Stomach (tissue), 19 donors: ENCODE measurements around the gene KIFC3. TPM values are rescaled to one million over a fixed set of nuclear protein-coding genes. Genes with fewer than 3 reads are reported as not detected.
"Not testable (repeated sequence)": the region's sequence is repeated elsewhere in the genome, so short reads cannot be mapped to it uniquely, and the experiment has no call there.

Experiments
- DNase-seq, 2 donors: peaks; one replicate each; pipeline versions ENCODE4 v3.0.0 to v3.0.0-alpha.2; 2013 to 2019
- H3K27ac ChIP-seq, 5 donors: fragments of 200-600 bp in 4 of 5; sonication (generic) in 4 of 5; one replicate each; pipeline ENCODE4 v1.5.1; 2013 to 2019; ENCODE audit warnings: mild to moderate bottlenecking in 1 of 5, moderate library complexity in 1 of 5
- H3K27me3 ChIP-seq, 3 donors: fragments of 200-600 bp; sonication (generic); one replicate each; pipeline ENCODE4 v1.5.1; 2017 to 2019; ENCODE audit warnings: mixed run types in 1 of 3
- H3K36me3 ChIP-seq, 4 donors: fragments of 200-600 bp; sonication (generic); 1 replicate in 3 of 4; 2 replicates in 1 of 4; pipeline ENCODE4 v1.5.1; 2016 to 2019
- H3K4me1 ChIP-seq, 4 donors: fragments of 200-600 bp; sonication (generic); one replicate each; pipeline ENCODE4 v1.5.1; 2016 to 2019
- H3K4me3 ChIP-seq, 4 donors: fragments of 200-600 bp; sonication (generic) in 3 of 4; one replicate each; pipeline ENCODE4 v1.5.1; 2016 to 2019; ENCODE audit warnings: mild to moderate bottlenecking in 1 of 4
- H3K9me3 ChIP-seq, 4 donors: fragments of 200-600 bp; sonication (generic); one replicate each; pipeline ENCODE4 v1.5.1; 2016 to 2019
- CTCF ChIP-seq, 7 experiments: fragments of 450-650 bp in 4 of 7; fragments of 200-600 bp in 3 of 7; sonication (generic) in 3 of 7; IDR thresholded peaks; one replicate each; pipeline ENCODE4 v1.5.1; 2016 to 2019; ENCODE audit warnings: antibody characterized with exemption in 7 of 7, control low read depth in 2 of 7, mild to moderate bottlenecking in 1 of 7
- EP300 ChIP-seq: sonication (generic); formaldehyde crosslinking; IDR thresholded peaks from one replicate; pipeline ENCODE4 v1.6.1; 2017; ENCODE audit warnings: antibody characterized with exemption
- POLR2A ChIP-seq, 4 donors: fragments of 450-650 bp; IDR thresholded peaks; one replicate each; pipeline ENCODE4 v1.6.1; 2016; ENCODE audit warnings: antibody characterized with exemption in 4 of 4, control low read depth in 2 of 4, mild to moderate bottlenecking in 1 of 4, moderate library complexity in 1 of 4
- POLR2AphosphoS5 ChIP-seq, 3 donors: sonication (generic); formaldehyde crosslinking; IDR thresholded peaks; one replicate each; pipeline ENCODE4 v1.6.1; 2016; ENCODE audit warnings: antibody characterized with exemption in 3 of 3
- WGBS, 5 donors: extraction: QIAGEN DNeasy Blood & Tissue Kit in 3 of 5; methylation state at CpG; one replicate each; pipeline versions ENCODE4 v1.1.5 to v1.1.7; 2013 to 2018; 5-methylcytosine and 5-hydroxymethylcytosine counted together
- intact Hi-C: fragments of 100-400 bp; cut with DNase I; formaldehyde crosslinking; loops from one replicate; pipeline ENCODE4 v1.15.1; 2023; ENCODE audit warnings: low total_unique reads
- long read RNA-seq, 10 donors: transcript quantifications; one replicate each; lab custom pipeline, GENCODE V29; 2026
- polyA plus RNA-seq, 3 donors: library from polyadenylated mRNA; stranded (reverse); fragments of 200-250 nt; gene quantifications; one replicate each; pipeline ENCODE4 v1.2.3, GENCODE V29; 2013
- total RNA-seq, 5 donors: library from RNA; depleted of rRNA; stranded (reverse); fragments of >200 nt; gene quantifications; one replicate each; pipeline versions ENCODE4 v1.1.0 to v1.2.3, GENCODE V29; 2014 to 2016
- donor health status: healthy with polysubstance abuse.
- donor health status: Bipolar disorder and iron deficiency.
- donor health status: healthy.

Gene KIFC3
- total RNA-seq: 100 to 1,000 TPM in 1 of 5 donors, 10 to 100 TPM in 3, 1 to 10 TPM in 1; 2.3 to 249 (median 40.0) TPM
- polyA plus RNA-seq: 10 to 100 TPM; 21.1 to 46.6 (median 22.1) TPM
- long read RNA-seq, donor 1: 0 reads
- long read RNA-seq, donor 2, partial matches to known transcripts: 0 of 3 reads
- long read RNA-seq, donor 2, other reads (novel, unspliced or antisense): 0 of 3 reads
- long read RNA-seq, donor 3, partial matches to known transcripts: 0 of 1 reads
- long read RNA-seq, donor 3, other reads (novel, unspliced or antisense): 0 of 1 reads
- long read RNA-seq, donor 4: 0 reads
- long read RNA-seq, donor 5, partial matches to known transcripts: 0 of 6 reads
- long read RNA-seq, donor 5, other reads (novel, unspliced or antisense): 0 of 6 reads
- long read RNA-seq, donor 6, partial matches to known transcripts: 0 of 1 reads
- long read RNA-seq, donor 6, other reads (novel, unspliced or antisense): 0 of 1 reads
- long read RNA-seq, donor 7, partial matches to known transcripts: 0 of 1 reads
- long read RNA-seq, donor 7, other reads (novel, unspliced or antisense): 0 of 1 reads
- long read RNA-seq, donor 8: 0 reads
- long read RNA-seq, donor 9, partial matches to known transcripts: 0 of 2 reads
- long read RNA-seq, donor 9, other reads (novel, unspliced or antisense): 0 of 2 reads
- long read RNA-seq, donor 10, partial matches to known transcripts: 0 of 1 reads
- long read RNA-seq, donor 10, other reads (novel, unspliced or antisense): 0 of 1 reads

- H3K9me3 ChIP-seq: no peaks in the 10 kb centered on the region
- TF ChIP-seq POLR2A (IDR thresholded peaks at IDR 0.05) (no peak), CTCF (IDR thresholded peaks at IDR 0.05) (peak in 1 of 7 experiments; percentile 44), POLR2AphosphoS5 (IDR thresholded peaks at IDR 0.05) (no peak), EP300 (no peak)
- peaks cover 55 to 84% (median 69%) of the 10 kb centered on the region in 4 donors for H3K4me1 ChIP-seq
- H3K27me3 ChIP-seq: no peaks in the 10 kb centered on the region
- peak within 1 kb of the TSS; percentile 53 to 63 (median 58) for H3K4me3 ChIP-seq
- DNase-seq: peak; percentile 83 to 94
- intact Hi-C loops: no loop called here
- WGBS, 5 donors: 6 to 13% (median 8%) methylated on average over 35 to 78 of the region's 78 CpGs
- H3K36me3 ChIP-seq: peaks cover 0 to 8% (median 4%) of the 10 kb centered on the region in 4 donors
- H3K27ac ChIP-seq: peak within 1 kb of the TSS; percentile 39 to 89 (median 88)
These were observed at the start of gene KIFC3 for GRCh38 chr16:57802341-57803133. KIFC3 (minus strand) TSS chr16:57802491; CDS start chr16:57798243, 4,248 bp downstream.

DNA sequence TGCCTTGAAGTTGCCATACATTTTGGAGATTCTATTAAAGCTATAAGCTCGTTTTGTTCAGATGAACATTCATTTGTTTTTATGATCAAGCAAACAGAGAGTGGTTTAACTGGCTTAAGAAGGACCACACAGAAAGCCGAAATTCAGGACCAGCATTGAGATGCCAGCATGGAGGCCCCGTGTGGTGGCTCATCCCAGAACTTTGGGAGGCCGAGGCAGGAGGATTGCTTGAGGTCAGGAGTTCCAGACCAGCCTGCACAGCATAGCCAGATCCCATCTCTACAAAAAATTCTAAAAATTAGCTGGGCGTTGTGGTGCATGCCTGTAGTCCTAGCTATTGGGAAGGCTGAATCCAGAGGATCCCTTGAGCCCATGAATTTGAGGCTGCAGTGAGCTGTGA is 45.9 kb upstream of the KIFC3 start:
- H3K27ac ChIP-seq: no peak overlapping the region
- no peaks in the 10 kb centered on the region for H3K36me3 ChIP-seq
- no peaks in the 10 kb centered on the region for H3K9me3 ChIP-seq
- no peak for TF ChIP-seq EP300
- TF ChIP-seq POLR2A (IDR thresholded peaks at IDR 0.05): no peak
- no peak for TF ChIP-seq CTCF (IDR thresholded peaks at IDR 0.05)
- TF ChIP-seq POLR2AphosphoS5 (IDR thresholded peaks at IDR 0.05): no peak
- WGBS, 5 donors: 80 to 90% (median 88%) methylated on average over 5 of the region's 5 CpGs
- H3K4me3 ChIP-seq: no peak overlapping the region
- no peaks in the 10 kb centered on the region for H3K4me1 ChIP-seq
- no peak for DNase-seq
- intact Hi-C loops: no loop called here
- no peaks in the 10 kb centered on the region for H3K27me3 ChIP-seq

- WGBS, 5 donors: 72 to 88% (median 77%) methylated on average over 6 of the region's 6 CpGs
- H3K27ac ChIP-seq, H3K4me1 ChIP-seq, H3K4me3 ChIP-seq, intact Hi-C loops, DNase-seq, H3K27me3 ChIP-seq, H3K9me3 ChIP-seq, H3K36me3 ChIP-seq: not testable (repeated sequence)
These were observed 44.6 kb upstream of the KIFC3 start for GRCh38 chr16:57846931-57847330.

- Histone ChIP-seq H3K9me3 (no peaks in the 10 kb centered on the region), H3K36me3 (no peaks in the 10 kb centered on the region), H3K27me3 (no peaks in the 10 kb centered on the region), H3K27ac (no peak overlapping the region), H3K4me1 (no peaks in the 10 kb centered on the region), H3K4me3 (no peak overlapping the region)
- WGBS, 5 donors: 59 to 75% (median 66%) methylated on average over 9 of the region's 9 CpGs
- DNase-seq: peak in 1 of 2 donors; percentile 47
- TF ChIP-seq EP300: no peak
- no peak for TF ChIP-seq CTCF (IDR thresholded peaks at IDR 0.05)
- TF ChIP-seq POLR2A (IDR thresholded peaks at IDR 0.05): no peak
- TF ChIP-seq POLR2AphosphoS5 (IDR thresholded peaks at IDR 0.05): no peak
- intact Hi-C loops: no loop called here
These were observed 43.9 kb upstream of the KIFC3 start for GRCh38 chr16:57846078-57846697.
